ENCODE measurements around the gene CLDN19.

Gene CLDN19

DNA sequence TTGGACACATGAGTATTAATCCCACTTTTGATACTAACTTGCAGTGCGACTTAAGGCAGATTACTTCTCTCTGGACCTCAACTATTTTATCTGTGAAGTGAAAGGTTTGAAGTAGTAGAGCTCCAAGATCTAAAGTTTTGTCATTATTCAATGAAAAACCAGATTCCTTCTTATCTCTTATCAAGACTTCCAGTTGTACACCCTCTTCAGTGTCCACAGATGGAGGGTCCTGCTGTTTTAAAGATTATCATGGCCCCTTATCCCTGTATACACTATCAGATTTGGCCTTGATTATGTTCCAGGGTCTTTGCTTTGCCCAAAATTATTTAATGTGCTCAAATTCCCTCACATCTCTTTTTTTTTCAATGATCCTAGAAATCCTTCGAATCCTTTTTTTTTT is 28.1 kb upstream of the CLDN19 start:
- DNase-seq (ENCODE audit: low read depth) = no peak
- TF ChIP-seq, protein P1, sequence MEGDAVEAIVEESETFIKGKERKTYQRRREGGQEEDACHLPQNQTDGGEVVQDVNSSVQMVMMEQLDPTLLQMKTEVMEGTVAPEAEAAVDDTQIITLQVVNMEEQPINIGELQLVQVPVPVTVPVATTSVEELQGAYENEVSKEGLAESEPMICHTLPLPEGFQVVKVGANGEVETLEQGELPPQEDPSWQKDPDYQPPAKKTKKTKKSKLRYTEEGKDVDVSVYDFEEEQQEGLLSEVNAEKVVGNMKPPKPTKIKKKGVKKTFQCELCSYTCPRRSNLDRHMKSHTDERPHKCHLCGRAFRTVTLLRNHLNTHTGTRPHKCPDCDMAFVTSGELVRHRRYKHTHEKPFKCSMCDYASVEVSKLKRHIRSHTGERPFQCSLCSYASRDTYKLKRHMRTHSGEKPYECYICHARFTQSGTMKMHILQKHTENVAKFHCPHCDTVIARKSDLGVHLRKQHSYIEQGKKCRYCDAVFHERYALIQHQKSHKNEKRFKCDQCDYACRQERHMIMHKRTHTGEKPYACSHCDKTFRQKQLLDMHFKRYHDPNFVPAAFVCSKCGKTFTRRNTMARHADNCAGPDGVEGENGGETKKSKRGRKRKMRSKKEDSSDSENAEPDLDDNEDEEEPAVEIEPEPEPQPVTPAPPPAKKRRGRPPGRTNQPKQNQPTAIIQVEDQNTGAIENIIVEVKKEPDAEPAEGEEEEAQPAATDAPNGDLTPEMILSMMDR (IDR thresholded peaks at IDR 0.05; ENCODE audit: insufficient read depth, low read depth, low read length, missing control alignments) = no peak
- H3K4me3 ChIP-seq (ENCODE audit: low read depth, low read length) = peak overlapping the region; percentile 99

DNA sequence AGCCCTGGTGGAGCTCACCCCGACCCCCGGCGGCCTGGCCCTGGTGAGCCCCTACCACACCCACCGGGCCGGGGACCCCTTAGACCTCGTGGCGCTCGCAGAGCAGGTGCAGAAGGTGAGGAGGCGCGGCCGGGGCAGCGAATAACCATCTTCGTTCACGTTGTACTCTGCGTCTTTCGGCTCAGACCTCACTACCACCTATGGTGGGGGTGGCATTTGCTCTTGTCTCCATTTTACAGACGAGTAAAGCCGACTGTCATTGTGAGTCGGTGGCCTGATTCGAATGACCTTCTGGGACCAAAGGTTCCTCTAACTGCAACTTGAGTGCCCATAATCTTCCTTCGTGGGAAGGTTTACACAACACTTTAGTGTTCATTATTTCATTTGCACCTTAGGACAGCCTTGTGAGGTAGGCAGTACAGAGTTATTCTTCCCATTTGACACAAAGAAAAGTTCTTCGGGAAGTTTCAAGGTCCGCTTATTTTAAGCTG is 27.5 kb upstream of the CLDN19 start:
- TF ChIP-seq, protein P1 (IDR thresholded peaks at IDR 0.05; ENCODE audit: insufficient read depth, low read depth, low read length, missing control alignments) = no peak
- no peak for DNase-seq (ENCODE audit: low read depth)
- peak overlapping the region; percentile 99 for H3K4me3 ChIP-seq (ENCODE audit: low read depth, low read length)

DNA sequence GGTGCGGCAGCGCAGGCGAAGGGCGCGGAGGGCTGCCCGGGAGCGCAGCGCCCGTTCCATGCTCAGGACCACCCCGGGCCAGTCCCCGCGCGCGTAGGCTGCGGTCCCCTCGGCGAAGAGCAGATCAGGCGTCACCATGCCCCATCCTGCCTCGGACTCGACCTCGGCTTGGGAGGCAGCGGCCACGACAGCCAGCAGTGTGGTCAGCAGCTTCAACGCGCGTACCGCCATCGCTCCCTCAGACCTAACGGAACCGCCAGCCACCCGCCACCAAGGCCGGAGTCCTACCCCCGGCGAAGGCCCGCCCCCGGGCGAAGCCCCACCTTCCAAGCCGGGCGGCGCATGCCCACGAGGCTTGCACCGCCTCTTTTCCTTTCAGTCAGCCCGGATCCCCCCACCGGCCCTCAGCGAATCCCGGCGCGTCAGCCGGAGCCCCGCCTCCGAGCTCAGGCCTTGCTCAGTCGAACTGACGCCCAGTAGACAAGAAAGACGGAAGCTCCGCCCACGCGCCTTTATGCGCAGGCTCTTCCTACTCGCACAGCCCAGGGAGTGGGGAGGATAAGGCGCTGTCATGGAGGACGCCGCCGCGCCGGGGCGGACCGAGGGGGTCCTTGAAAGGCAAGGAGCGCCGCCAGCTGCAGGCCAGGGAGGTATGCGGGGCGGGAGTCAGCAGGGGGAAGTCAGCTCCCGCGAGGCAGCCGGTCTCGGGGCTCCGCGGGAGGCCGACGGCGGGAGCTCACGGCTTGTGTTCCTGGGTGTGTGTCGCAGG is 26.9 kb upstream of the CLDN19 start, which contains the start of the genes C1orf50 and P3H1:
Gene C1orf50, plus strand, starts transcription at position 509 of the 769 bp plus-strand sequence. Its CDS starts 63 bp downstream, at position 572.
Gene P3H1, minus strand, starts transcription at position 288 of the 769 bp plus-strand sequence. Its CDS starts 57 bp downstream, at position 231.
- DNase-seq (ENCODE audit: low read depth) = peak; percentile 99
- peak within 1 kb of the TSS; percentile 99 for H3K4me3 ChIP-seq (ENCODE audit: low read depth, low read length)
- TF ChIP-seq, protein P1 (IDR thresholded peaks at IDR 0.05; ENCODE audit: insufficient read depth, low read depth, low read length, missing control alignments) = no peak

DNA sequence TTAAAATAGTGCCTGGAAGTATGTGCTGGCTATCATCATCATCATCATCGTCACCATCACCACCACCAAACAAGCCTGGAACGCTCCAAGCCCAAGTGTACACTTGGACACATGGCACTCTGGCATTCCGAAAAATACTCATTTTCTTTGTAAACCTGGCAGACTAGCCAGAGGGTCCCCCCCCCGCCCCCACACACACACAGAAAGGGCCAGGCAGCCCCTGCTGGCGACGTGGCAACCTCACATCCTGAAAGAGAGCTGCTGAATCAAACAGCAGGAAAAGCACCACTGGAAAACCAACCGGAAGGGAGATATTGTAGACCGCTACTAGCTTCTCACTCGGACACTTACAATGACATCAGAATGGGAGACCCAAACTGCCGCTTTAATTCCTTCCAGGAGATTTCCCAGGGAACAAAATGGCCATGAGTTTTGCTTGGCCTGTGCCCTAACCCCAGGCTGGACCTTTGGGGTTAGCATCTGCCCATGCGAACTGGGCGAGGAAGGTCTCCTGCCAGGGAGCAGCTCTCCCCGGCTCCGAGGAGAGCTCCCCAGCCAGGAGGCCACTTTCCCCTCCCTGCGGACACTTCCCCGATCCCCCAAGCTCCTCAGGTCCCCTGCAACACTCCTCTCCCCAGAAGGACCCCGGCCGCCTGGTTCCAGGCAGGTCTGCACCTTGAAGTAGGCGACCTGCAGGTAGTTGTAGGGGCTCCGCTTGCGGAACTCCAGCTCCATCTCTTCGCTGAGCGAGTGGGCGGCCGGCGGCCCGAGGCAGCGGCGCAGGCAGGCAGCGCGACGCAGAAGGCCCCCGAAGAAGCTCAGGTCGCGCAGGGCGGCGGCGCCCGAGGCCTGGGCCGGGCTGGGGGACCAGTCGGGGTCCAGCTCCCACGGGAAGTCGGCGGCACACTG is 26.1 kb upstream of the CLDN19 start:
- peak; percentile 58 for DNase-seq (ENCODE audit: low read depth)
- TF ChIP-seq, protein P1 (IDR thresholded peaks at IDR 0.05; ENCODE audit: insufficient read depth, low read depth, low read length, missing control alignments) = peak; percentile 48
- peak overlapping the region; percentile 99 for H3K4me3 ChIP-seq (ENCODE audit: low read depth, low read length)

DNA sequence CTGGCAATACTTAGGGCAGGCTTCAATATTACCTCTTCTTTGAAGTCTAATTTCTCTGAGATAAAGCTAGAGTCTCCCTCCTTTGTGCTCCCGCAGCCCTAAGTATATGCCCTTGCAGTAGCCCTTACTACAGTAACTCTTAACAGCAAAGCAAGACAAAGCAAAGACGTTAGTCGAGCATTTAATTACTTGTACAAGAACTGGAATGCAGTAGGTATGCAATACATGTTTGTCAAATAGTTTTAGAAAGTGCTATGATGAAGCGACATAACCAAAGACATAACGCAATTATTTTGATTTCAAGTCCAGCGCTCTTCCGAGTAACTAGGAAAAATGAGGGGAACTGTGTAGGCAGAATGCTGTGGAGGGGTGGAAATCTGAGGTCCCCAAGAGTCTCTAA is 25.2 kb upstream of the CLDN19 start:
- TF ChIP-seq, protein P1 (IDR thresholded peaks at IDR 0.05; ENCODE audit: insufficient read depth, low read depth, low read length, missing control alignments) = no peak
- no peak for DNase-seq (ENCODE audit: low read depth)
- H3K4me3 ChIP-seq (ENCODE audit: low read depth, low read length) = peak overlapping the region; percentile 99

DNA sequence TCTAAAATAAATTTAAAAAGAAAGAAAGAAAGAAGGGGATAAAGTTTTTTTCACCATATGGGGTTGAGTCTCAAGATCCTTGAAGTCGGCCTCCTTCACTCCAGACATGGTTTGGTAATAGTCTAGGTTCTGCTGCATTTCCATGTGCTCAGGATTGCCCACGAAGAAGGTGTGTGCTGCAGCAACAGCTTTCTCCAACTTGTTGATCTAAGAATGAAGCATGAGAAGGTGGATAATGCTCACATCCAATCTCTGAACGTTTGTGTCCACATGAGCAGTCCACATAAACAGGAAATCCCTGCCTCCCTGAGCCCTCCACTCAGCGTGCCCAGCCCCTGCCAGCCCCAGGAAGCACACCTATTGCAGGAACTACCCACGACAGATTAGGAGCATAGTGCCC is 22.2 kb upstream of the CLDN19 start:
- no peak for DNase-seq (ENCODE audit: low read depth)
- TF ChIP-seq, protein P1 (IDR thresholded peaks at IDR 0.05; ENCODE audit: insufficient read depth, low read depth, low read length, missing control alignments) = no peak
- no peak overlapping the region for H3K4me3 ChIP-seq (ENCODE audit: low read depth, low read length)

All from GM12865 (cell line).